CD4-positive, alpha-beta memory T cell (primary cell): ENCODE measurements around the gene KRT3. TPM values are rescaled to one million over a fixed set of nuclear protein-coding genes. Genes with fewer than 3 reads are reported as not detected.

ENCODE experiments used
- CTCF ChIA-PET: fragments of 350-600 bp; sonication (Branson Sonifier 250); formaldehyde crosslinking; loops from one replicate; lab custom pipeline; 2021; ENCODE audit warnings: inconsistent platforms; ENCODE audit not compliant: partially characterized antibody; lab: Charles Lee
- POLR2A ChIA-PET: fragments of 350-600 bp; sonication (Branson Sonifier 250); formaldehyde crosslinking; loops from one replicate; lab custom pipeline; 2021; ENCODE audit not compliant: partially characterized antibody; lab: Charles Lee
- DNase-seq, 5 donors: peaks; one replicate each; pipeline versions ENCODE4 v3.0.0 to v3.0.0-alpha.2; 2020 to 2022; ENCODE audit warnings: mixed read lengths in 1 of 5
- H3K27ac ChIP-seq: one replicate; pipeline ENCODE4 v1.7.0; 2013; ENCODE audit warnings: low read depth, low read length
- H3K27me3 ChIP-seq: 2 replicates; pipeline ENCODE4 v1.7.0; 2013; ENCODE audit warnings: mild to moderate bottlenecking, low read length, moderate library complexity; ENCODE audit not compliant: insufficient read depth
- H3K36me3 ChIP-seq: 2 replicates; pipeline ENCODE4 v1.7.0; 2013; ENCODE audit warnings: mild to moderate bottlenecking, low read length, moderate library complexity; ENCODE audit not compliant: insufficient read depth
- H3K4me1 ChIP-seq: 2 replicates; pipeline ENCODE4 v1.7.0; 2013; ENCODE audit warnings: mild to moderate bottlenecking, low read length, moderate library complexity; ENCODE audit not compliant: insufficient read depth
- H3K4me3 ChIP-seq, 2 donors: one replicate each; pipeline ENCODE4 v1.7.0; 2013; ENCODE audit warnings: low read length in 2 of 2, mild to moderate bottlenecking in 1 of 2
- H3K9me3 ChIP-seq, 2 donors: one replicate each; pipeline ENCODE4 v1.7.0; 2013; ENCODE audit warnings: low read length in 2 of 2, control low read depth in 1 of 2; ENCODE audit not compliant: control insufficient read depth in 1 of 2
- H3K27ac Mint-ChIP-seq, 7 donors: one replicate each; pipeline ENCODE4 v1.8.0; 2020 to 2021; ENCODE audit warnings: mixed read lengths in 7 of 7, mild to moderate bottlenecking in 6 of 7, inconsistent platforms in 3 of 7, moderate library complexity in 3 of 7
- H3K27me3 Mint-ChIP-seq, 2 donors: one replicate each; pipeline ENCODE4 v1.8.0; 2020 to 2021; ENCODE audit warnings: mixed read lengths in 2 of 2
- H3K36me3 Mint-ChIP-seq, 2 donors: one replicate each; pipeline ENCODE4 v1.8.0; 2020 to 2021; ENCODE audit warnings: mixed read lengths in 2 of 2, inconsistent platforms in 1 of 2, mild to moderate bottlenecking in 1 of 2
- H3K4me1 Mint-ChIP-seq, 4 donors: one replicate each; pipeline ENCODE4 v1.8.0; 2020 to 2021; ENCODE audit warnings: mixed read lengths in 4 of 4, mild to moderate bottlenecking in 1 of 4
- H3K4me3 Mint-ChIP-seq, 8 donors: one replicate each; pipeline ENCODE4 v1.8.0; 2020 to 2021; ENCODE audit warnings: mixed read lengths in 8 of 8, mild to moderate bottlenecking in 7 of 8, moderate library complexity in 6 of 8, inconsistent platforms in 3 of 8
- H3K9me3 Mint-ChIP-seq, 8 donors: one replicate each; pipeline ENCODE4 v1.8.0; 2020 to 2021; ENCODE audit warnings: mixed read lengths in 8 of 8, mild to moderate bottlenecking in 5 of 8, inconsistent platforms in 3 of 8, moderate library complexity in 1 of 8
- intact Hi-C: fragments of 100-400 bp; cut with micrococcal nuclease; formaldehyde crosslinking; loops from one replicate; pipeline ENCODE4 v1.15.1; 2023
- polyA plus RNA-seq, 2 donors: library from polyadenylated mRNA; unstranded; fragments of 300-500 nt; fragmentation: Illumina TruSeq; gene quantifications; one replicate each; pipeline ENCODE4 v1.2.3, GENCODE V29; 2021
- total RNA-seq, 2 experiments: library from RNA; stranded (reverse); gene quantifications; one replicate each; pipeline ENCODE4 v1.2.3, GENCODE V29; 2021

KRT3 gene
- total RNA-seq (not detected), polyA plus RNA-seq (not detected)

- no peak for DNase-seq
- no peaks in the 10 kb centered on the region for H3K4me1 Mint-ChIP-seq
- Histone ChIP-seq H3K27me3 (no peaks in the 10 kb centered on the region), H3K36me3 (no peaks in the 10 kb centered on the region), H3K4me1 (no peaks in the 10 kb centered on the region), H3K27ac (no peak within 1 kb of the TSS), H3K9me3 (no peaks in the 10 kb centered on the region), H3K4me3 (no peak within 1 kb of the TSS)
- intact Hi-C loops, result no loop called here
- peak within 1 kb of the TSS in 1 of 8 donors; percentile 32 for H3K4me3 Mint-ChIP-seq
- H3K36me3 Mint-ChIP-seq, result no peaks in the 10 kb centered on the region
- POLR2A ChIA-PET, result no interaction called here
- peak within 1 kb of the TSS in 1 of 7 donors; percentile 7 for H3K27ac Mint-ChIP-seq
- peaks cover 0 to 2% (median 0%) of the 10 kb centered on the region in 8 donors for H3K9me3 Mint-ChIP-seq
- peaks cover 6 to 11% of the 10 kb centered on the region in 2 donors for H3K27me3 Mint-ChIP-seq
- CTCF ChIA-PET, result no interaction called here
Observed at GRCh38 chr12:52795694-52796428, at the start of gene KRT3. Gene KRT3, minus strand, starts transcription at chr12:52796117. Its CDS starts 75 bp downstream, at chr12:52796042.

GRCh38 chr12:52844386-52844785 is 48.5 kb upstream of the KRT3 start:
- ChIA-PET CTCF (interaction anchor here (1.6 kb wide), 1 partner anchor 41 kb away, joined by 3 read pairs; no protein-coding TSS in a partner anchor), POLR2A (no interaction called here)
- Histone ChIP-seq H3K9me3 (no peaks in the 10 kb centered on the region), H3K27ac (no peak overlapping the region), H3K27me3 (no peaks in the 10 kb centered on the region), H3K36me3 (no peaks in the 10 kb centered on the region), H3K4me1 (no peaks in the 10 kb centered on the region), H3K4me3 (no peak overlapping the region)
- H3K36me3 Mint-ChIP-seq, result no peaks in the 10 kb centered on the region
- H3K4me3 Mint-ChIP-seq, result no peak overlapping the region
- peaks cover 0 to 1% (median 0%) of the 10 kb centered on the region in 4 donors for H3K4me1 Mint-ChIP-seq
- intact Hi-C loops, result no loop called here
- H3K27me3 Mint-ChIP-seq, result peaks cover 6 to 9% of the 10 kb centered on the region in 2 donors
- DNase-seq, result no peak
- H3K27ac Mint-ChIP-seq, result no peak overlapping the region
- peaks cover 0 to 1% (median 0%) of the 10 kb centered on the region in 8 donors for H3K9me3 Mint-ChIP-seq

GRCh38 chr12:52839436-52840105 is 43.7 kb upstream of the KRT3 start:
- Mint-ChIP-seq H3K4me3 (no peak overlapping the region), H3K9me3 (peaks cover 0 to 1% (median 0%) of the 10 kb centered on the region in 8 donors), H3K4me1 (peaks cover 3 to 12% (median 5%) of the 10 kb centered on the region in 4 donors), H3K27ac (no peak overlapping the region), H3K27me3 (peaks cover 10 to 18% of the 10 kb centered on the region in 2 donors), H3K36me3 (no peaks in the 10 kb centered on the region)
- POLR2A ChIA-PET, result no interaction called here
- Histone ChIP-seq H3K4me1 (no peaks in the 10 kb centered on the region), H3K4me3 (no peak overlapping the region), H3K27ac (no peak overlapping the region), H3K9me3 (no peaks in the 10 kb centered on the region), H3K36me3 (no peaks in the 10 kb centered on the region), H3K27me3 (no peaks in the 10 kb centered on the region)
- DNase-seq, result no peak
- CTCF ChIA-PET, result interaction anchor here (0.6 kb wide), 1 partner anchor 14 kb away, joined by 3 read pairs; no protein-coding TSS in a partner anchor
- intact Hi-C loops, result no loop called here

- no peaks in the 10 kb centered on the region for H3K36me3 ChIP-seq
- Mint-ChIP-seq H3K4me1 (peaks cover 3 to 12% (median 5%) of the 10 kb centered on the region in 4 donors), H3K9me3 (peaks cover 0 to 1% (median 0%) of the 10 kb centered on the region in 8 donors), H3K4me3 (no peak overlapping the region), H3K27ac (no peak overlapping the region), H3K27me3 (peaks cover 10 to 18% of the 10 kb centered on the region in 2 donors), H3K36me3 (no peaks in the 10 kb centered on the region)
- intact Hi-C loops, result no loop called here
- ChIA-PET POLR2A (interaction anchor here (0.8 kb wide), 1 partner anchor 15 kb away, joined by 3 read pairs; no protein-coding TSS in a partner anchor), CTCF (no interaction called here)
- no peaks in the 10 kb centered on the region for H3K4me1 ChIP-seq
- no peak overlapping the region for H3K4me3 ChIP-seq
- DNase-seq, result no peak
- H3K27me3 ChIP-seq, result no peaks in the 10 kb centered on the region
- no peak overlapping the region for H3K27ac ChIP-seq
- H3K9me3 ChIP-seq, result no peaks in the 10 kb centered on the region
Observed at GRCh38 chr12:52838609-52839435, 42.9 kb upstream of the KRT3 start.

- ChIA-PET CTCF (no interaction called here), POLR2A (interaction anchor here (0.8 kb wide), 1 partner anchor 14 kb away, joined by 3 read pairs; no protein-coding TSS in a partner anchor)
- Mint-ChIP-seq H3K36me3 (no peaks in the 10 kb centered on the region), H3K27ac (no peak overlapping the region), H3K9me3 (peaks cover 0 to 1% (median 0%) of the 10 kb centered on the region in 8 donors), H3K27me3 (peaks cover 10 to 18% of the 10 kb centered on the region in 2 donors), H3K4me3 (no peak overlapping the region), H3K4me1 (peaks cover 3 to 12% (median 5%) of the 10 kb centered on the region in 4 donors)
- intact Hi-C loops, result no loop called here
- no peak overlapping the region for H3K27ac ChIP-seq
- no peaks in the 10 kb centered on the region for H3K27me3 ChIP-seq
- no peaks in the 10 kb centered on the region for H3K36me3 ChIP-seq
- no peaks in the 10 kb centered on the region for H3K9me3 ChIP-seq
- H3K4me3 ChIP-seq, result no peak overlapping the region
- no peaks in the 10 kb centered on the region for H3K4me1 ChIP-seq
- DNase-seq, result no peak
Observed at GRCh38 chr12:52837781-52838608, 42.1 kb upstream of the KRT3 start.

- Mint-ChIP-seq H3K36me3 (no peaks in the 10 kb centered on the region), H3K27ac (peak overlapping the region in 1 of 7 donors; percentile 18), H3K4me3 (no peak overlapping the region), H3K4me1 (peaks cover 3 to 12% (median 5%) of the 10 kb centered on the region in 4 donors), H3K9me3 (peaks cover 0 to 1% (median 0%) of the 10 kb centered on the region in 8 donors), H3K27me3 (peaks cover 10 to 18% of the 10 kb centered on the region in 2 donors)
- Histone ChIP-seq H3K4me1 (no peaks in the 10 kb centered on the region), H3K27ac (no peak overlapping the region), H3K9me3 (no peaks in the 10 kb centered on the region), H3K4me3 (no peak overlapping the region), H3K27me3 (no peaks in the 10 kb centered on the region), H3K36me3 (no peaks in the 10 kb centered on the region)
- DNase-seq, result no peak
- ChIA-PET CTCF (no interaction called here), POLR2A (no interaction called here)
- intact Hi-C loops, result no loop called here
Observed at GRCh38 chr12:52837413-52837741, 41.5 kb upstream of the KRT3 start.
